Right atrium auricular region (tissue), 2 donors: ENCODE measurements around the gene SORCS1. TPM values are rescaled to one million over a fixed set of nuclear protein-coding genes. Genes with fewer than 3 reads are reported as not detected.

Source experiments
- DNase-seq: peaks from one replicate; pipeline ENCODE4 v3.0.0-alpha.2; 2019; ENCODE audit warnings: low spot score
- H3K27ac ChIP-seq, 2 donors: fragments of 200-600 bp; sonication (generic); 1 replicate in 1 of 2; 2 replicates in 1 of 2; pipeline ENCODE4 v1.5.1; 2016 to 2019
- H3K27me3 ChIP-seq, 2 donors: fragments of 200-600 bp; sonication (generic); one replicate each; pipeline versions ENCODE4 v1.5.1 to v1.6.0; 2017 to 2019
- H3K36me3 ChIP-seq: fragments of 200-600 bp; sonication (generic); one replicate; pipeline ENCODE4 v1.5.1; 2016
- H3K4me1 ChIP-seq, 2 donors: fragments of 200-600 bp; sonication (generic); one replicate each; pipeline versions ENCODE4 v1.5.1 to v1.6.0; 2017 to 2019
- H3K4me3 ChIP-seq, 2 donors: fragments of 200-600 bp; sonication (generic); 1 replicate in 1 of 2; 2 replicates in 1 of 2; pipeline ENCODE4 v1.5.1; 2017 to 2019; ENCODE audit warnings: mild to moderate bottlenecking in 1 of 2, moderate library complexity in 1 of 2
- H3K9me3 ChIP-seq, 2 donors: fragments of 200-600 bp; sonication (generic); one replicate each; pipeline ENCODE4 v1.5.1; 2019
- CTCF ChIP-seq, 2 donors: fragments of 200-600 bp; sonication (generic); IDR thresholded peaks; one replicate each; pipeline ENCODE4 v1.5.1; 2019; ENCODE audit warnings: antibody characterized with exemption in 2 of 2
- total RNA-seq, 2 donors: library from RNA; depleted of rRNA; stranded (reverse); fragments of >200 nt; gene quantifications; one replicate each; pipeline ENCODE4 v1.1.0, GENCODE V29; 2016

Gene SORCS1
- total RNA-seq, 2 donors from 2014 or later, result 1.6 to 4.2 TPM

- H3K4me1 ChIP-seq, result no peaks in the 10 kb centered on the region
- TF ChIP-seq CTCF (IDR thresholded peaks at IDR 0.05), result no peak
Observed at GRCh38 chr10:106788982-106789381, 375.5 kb downstream of the SORCS1 start.

DNA sequence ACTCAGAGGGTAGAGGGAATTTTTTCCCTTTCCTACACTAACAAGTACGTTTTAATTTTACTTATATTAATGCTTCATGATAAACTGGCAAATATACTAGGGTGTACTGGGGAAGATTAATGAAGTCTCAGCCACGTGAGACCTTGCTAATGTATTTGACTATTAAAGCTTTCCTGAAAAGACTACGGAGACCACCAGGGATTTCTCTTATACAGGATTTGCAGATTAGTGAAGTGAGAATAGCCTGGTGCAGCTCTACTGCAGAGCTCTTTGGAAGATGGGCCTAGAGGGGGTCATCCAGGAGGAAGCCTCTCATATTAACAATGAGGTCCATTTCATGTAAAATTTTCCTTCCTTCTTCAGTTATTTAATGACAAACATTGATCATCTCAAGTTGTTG is 379.0 kb downstream of the SORCS1 start:
- Histone ChIP-seq H3K27ac (no peak overlapping the region), H3K36me3 (no peaks in the 10 kb centered on the region), H3K4me1 (peaks cover 0 to 9% of the 10 kb centered on the region in 2 donors), H3K27me3 (no peaks in the 10 kb centered on the region), H3K4me3 (no peak overlapping the region), H3K9me3 (no peaks in the 10 kb centered on the region)
- no peak for TF ChIP-seq CTCF (IDR thresholded peaks at IDR 0.05)
- no peak for DNase-seq

More at GRCh38 chr10:106788982-106789381, 375.5 kb downstream of the SORCS1 start:
- H3K4me3 ChIP-seq, result no peak overlapping the region
- H3K27ac ChIP-seq, result no peak overlapping the region
- no peaks in the 10 kb centered on the region for H3K27me3 ChIP-seq
- H3K9me3 ChIP-seq, result no peaks in the 10 kb centered on the region
- no peak for DNase-seq
- no peaks in the 10 kb centered on the region for H3K36me3 ChIP-seq

DNA sequence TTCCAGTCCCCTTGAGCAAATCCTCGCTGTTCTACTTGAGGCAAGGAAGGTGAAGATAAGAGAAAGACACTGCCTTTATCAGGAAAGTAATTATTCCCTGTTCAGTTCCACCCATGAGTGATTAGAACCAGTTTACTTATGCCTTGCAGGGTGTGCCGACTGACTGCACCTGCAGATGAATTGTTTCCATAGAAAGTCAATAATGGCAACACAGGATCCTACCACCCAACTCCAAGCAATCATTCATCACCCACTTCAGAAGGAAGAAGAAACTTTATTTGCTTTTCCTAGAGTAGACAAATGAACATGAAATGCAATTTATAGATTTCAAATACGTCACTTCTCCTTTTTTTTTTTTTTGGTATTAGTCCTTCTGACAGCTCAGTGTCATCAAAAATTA is 383.9 kb downstream of the SORCS1 start:
- Histone ChIP-seq H3K4me3 (no peak overlapping the region), H3K9me3 (no peaks in the 10 kb centered on the region), H3K27me3 (no peaks in the 10 kb centered on the region), H3K27ac (no peak overlapping the region), H3K36me3 (no peaks in the 10 kb centered on the region), H3K4me1 (peaks cover 0 to 9% of the 10 kb centered on the region in 2 donors)
- no peak for DNase-seq
- TF ChIP-seq CTCF (IDR thresholded peaks at IDR 0.05), result no peak

DNA sequence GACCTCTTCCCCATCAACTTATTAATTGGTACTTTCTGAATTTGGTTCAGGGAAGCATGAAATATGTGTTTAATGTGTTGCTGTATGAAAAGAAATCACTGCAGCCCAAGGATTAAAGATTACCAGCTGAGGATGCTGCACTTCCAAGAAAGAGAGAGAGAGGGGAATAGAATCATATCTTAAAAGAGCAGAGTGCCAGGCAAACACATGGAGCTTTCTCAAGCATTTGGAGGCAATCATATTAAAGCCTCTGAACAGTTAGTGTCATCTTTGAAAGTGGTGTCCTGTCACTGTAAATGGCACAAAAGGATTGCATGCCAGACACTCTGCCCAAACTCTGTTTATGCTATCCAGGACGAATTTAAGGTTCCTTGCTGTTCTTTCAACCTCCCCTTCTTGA is 386.7 kb downstream of the SORCS1 start:
- Histone ChIP-seq H3K9me3 (no peaks in the 10 kb centered on the region), H3K27ac (no peak overlapping the region), H3K27me3 (no peaks in the 10 kb centered on the region), H3K4me3 (no peak overlapping the region), H3K36me3 (no peaks in the 10 kb centered on the region), H3K4me1 (peaks cover 0 to 9% of the 10 kb centered on the region in 2 donors)
- DNase-seq, result no peak
- TF ChIP-seq CTCF (IDR thresholded peaks at IDR 0.05), result no peak

DNA sequence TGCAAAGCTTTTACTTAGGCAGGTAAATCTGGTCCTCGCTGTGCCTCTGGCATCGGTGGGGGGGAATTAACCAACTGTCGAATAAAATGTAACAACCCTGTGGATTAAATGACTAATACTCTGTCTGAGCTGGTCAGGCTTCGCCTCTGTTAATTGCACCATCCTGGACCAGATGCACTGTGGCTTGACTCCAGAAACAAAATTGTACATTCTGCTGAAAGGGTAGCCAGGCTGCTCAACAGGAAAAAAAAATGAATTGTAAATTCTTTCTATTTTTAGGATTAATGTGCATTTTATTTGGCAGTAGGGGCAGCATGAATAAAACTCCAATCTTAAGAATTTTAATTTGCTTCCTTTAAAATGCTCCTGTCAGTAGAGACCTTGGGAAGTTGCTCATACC is 389.4 kb downstream of the SORCS1 start:
- no peak for TF ChIP-seq CTCF (IDR thresholded peaks at IDR 0.05)
- H3K27ac ChIP-seq, result no peak overlapping the region
- no peak overlapping the region for H3K4me3 ChIP-seq
- no peaks in the 10 kb centered on the region for H3K9me3 ChIP-seq
- H3K4me1 ChIP-seq, result no peaks in the 10 kb centered on the region
- no peak for DNase-seq
- no peaks in the 10 kb centered on the region for H3K27me3 ChIP-seq
- no peaks in the 10 kb centered on the region for H3K36me3 ChIP-seq

DNA sequence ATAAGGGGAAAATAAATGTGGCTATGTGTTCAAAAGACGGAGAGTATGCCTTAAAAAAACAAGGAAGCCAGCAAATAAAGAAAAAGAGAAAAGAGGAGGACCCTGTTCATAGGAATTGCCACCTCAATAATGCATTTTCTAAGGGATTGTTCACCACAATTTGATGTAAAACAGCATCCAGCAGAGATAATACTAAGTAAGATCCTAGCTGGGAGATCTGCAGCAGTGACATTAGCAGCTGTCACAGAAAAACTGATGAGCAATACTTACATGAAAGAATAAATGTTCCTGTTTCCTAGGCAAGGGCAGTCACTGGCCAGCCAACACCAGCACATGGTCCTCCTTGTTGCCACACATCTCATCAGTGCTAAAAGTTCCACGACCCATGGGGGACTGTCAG is 391.5 kb downstream of the SORCS1 start:
- H3K9me3 ChIP-seq, result no peaks in the 10 kb centered on the region
- no peak overlapping the region for H3K27ac ChIP-seq
- no peaks in the 10 kb centered on the region for H3K4me1 ChIP-seq
- no peak for TF ChIP-seq CTCF (IDR thresholded peaks at IDR 0.05)
- H3K36me3 ChIP-seq, result no peaks in the 10 kb centered on the region
- H3K27me3 ChIP-seq, result no peaks in the 10 kb centered on the region
- no peak for DNase-seq
- H3K4me3 ChIP-seq, result no peak overlapping the region
